Epithelial cell of proximal tubule (primary cell): ENCODE results near the gene PHACTR1. TPM values are rescaled to one million over a fixed set of nuclear protein-coding genes. Genes with fewer than 3 reads are reported as not detected.
"Not testable (repeated sequence)": the region's sequence is repeated elsewhere in the genome, so short reads cannot be mapped to it uniquely, and the experiment has no call there.

Experiments used
- DNase-seq: peaks from one replicate; pipeline ENCODE4 v3.0.0-alpha.2; 2011; ENCODE audit warnings: low read depth
- H3K4me3 ChIP-seq: 2 replicates; pipeline ENCODE4 v1.5.1; 2011; ENCODE audit warnings: low read depth, mild to moderate bottlenecking, low read length
- CTCF ChIP-seq: conservative IDR thresholded peaks from 2 replicates; pipeline ENCODE4 v1.5.1; 2012; ENCODE audit warnings: low read depth, mild to moderate bottlenecking, low read length
- total RNA-seq: library from RNA; depleted of rRNA; stranded (reverse); fragments of >200 nt; gene quantifications from 2 replicates; pipeline ENCODE4 v1.2.3, GENCODE V29; 2015

Gene PHACTR1
- total RNA-seq, 1 donor from 2014 or later = 0.98 TPM

- no peak for TF ChIP-seq CTCF
- DNase-seq = no peak
- no peak overlapping the region for H3K4me3 ChIP-seq
Measured at GRCh38 chr6:13159300-13159699, 442.7 kb downstream of the PHACTR1 start.

- not testable (repeated sequence) for DNase-seq, H3K4me3 ChIP-seq
Measured at GRCh38 chr6:13159822-13160221, 443.3 kb downstream of the PHACTR1 start.

- no peak overlapping the region for H3K4me3 ChIP-seq
- TF ChIP-seq CTCF = no peak
- DNase-seq = no peak
Measured at GRCh38 chr6:13163161-13163944, 446.8 kb downstream of the PHACTR1 start.

GRCh38 chr6:13164291-13164690 is 447.7 kb downstream of the PHACTR1 start:
- H3K4me3 ChIP-seq = no peak overlapping the region
- TF ChIP-seq CTCF = no peak
- no peak for DNase-seq

GRCh38 chr6:13165502-13166172 is 449.1 kb downstream of the PHACTR1 start:
- no peak for TF ChIP-seq CTCF
- H3K4me3 ChIP-seq = peak overlapping the region; percentile 25
- no peak for DNase-seq

GRCh38 chr6:13166269-13166668 is 449.7 kb downstream of the PHACTR1 start:
- H3K4me3 ChIP-seq = no peak overlapping the region
- no peak for TF ChIP-seq CTCF
- no peak for DNase-seq

- no peak for DNase-seq
- no peak overlapping the region for H3K4me3 ChIP-seq
- no peak for TF ChIP-seq CTCF
Measured at GRCh38 chr6:13166916-13167315, 450.3 kb downstream of the PHACTR1 start.
